GM19240 (cell line): Measurements from ENCODE around the gene IL33.

Experiments used
- DNase-seq: peaks from one replicate; pipeline ENCODE4 v3.0.0; 2011; ENCODE audit warnings: low spot score; ENCODE audit not compliant: insufficient read length

The IL33 gene

DNA sequence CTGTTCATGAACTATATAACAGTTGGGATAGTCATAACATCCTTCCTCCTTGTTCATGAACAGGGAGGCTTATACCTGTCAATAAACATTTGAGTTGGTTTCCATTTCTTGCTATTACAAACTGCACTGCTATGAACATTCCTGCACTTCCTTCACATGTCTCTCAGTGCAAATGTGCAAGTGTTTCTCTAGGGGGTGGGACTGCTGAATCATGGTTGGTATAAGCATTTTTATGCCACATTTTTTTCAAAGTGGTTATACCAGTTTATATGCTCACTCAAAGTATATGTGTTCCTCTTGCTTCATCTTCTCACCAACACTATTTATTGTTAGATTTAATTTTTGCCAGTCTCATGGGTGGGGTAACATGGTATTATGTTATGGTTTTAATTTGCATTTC, 86.8 kb downstream of the IL33 start:
- DNase-seq, result no peak

DNA sequence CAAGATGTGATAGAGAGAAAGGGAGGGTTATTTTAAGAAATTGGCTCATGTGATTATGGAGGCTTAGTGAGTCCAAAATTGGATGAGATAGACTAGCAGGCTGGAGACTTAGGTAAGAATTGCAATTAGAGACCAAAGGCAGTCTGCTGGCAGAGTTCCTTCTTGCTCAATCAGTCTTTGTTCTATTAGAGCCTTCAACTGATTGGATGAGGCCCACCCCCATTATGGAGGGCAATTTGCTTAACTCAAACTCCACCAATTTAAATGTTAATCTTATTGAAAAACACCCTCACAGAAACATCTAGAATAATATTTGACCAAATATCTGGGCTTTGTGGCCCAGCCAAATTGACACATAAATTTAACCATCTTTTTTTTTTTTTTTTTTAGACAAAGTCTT, 88.6 kb downstream of the IL33 start:
- DNase-seq, result no peak

DNA sequence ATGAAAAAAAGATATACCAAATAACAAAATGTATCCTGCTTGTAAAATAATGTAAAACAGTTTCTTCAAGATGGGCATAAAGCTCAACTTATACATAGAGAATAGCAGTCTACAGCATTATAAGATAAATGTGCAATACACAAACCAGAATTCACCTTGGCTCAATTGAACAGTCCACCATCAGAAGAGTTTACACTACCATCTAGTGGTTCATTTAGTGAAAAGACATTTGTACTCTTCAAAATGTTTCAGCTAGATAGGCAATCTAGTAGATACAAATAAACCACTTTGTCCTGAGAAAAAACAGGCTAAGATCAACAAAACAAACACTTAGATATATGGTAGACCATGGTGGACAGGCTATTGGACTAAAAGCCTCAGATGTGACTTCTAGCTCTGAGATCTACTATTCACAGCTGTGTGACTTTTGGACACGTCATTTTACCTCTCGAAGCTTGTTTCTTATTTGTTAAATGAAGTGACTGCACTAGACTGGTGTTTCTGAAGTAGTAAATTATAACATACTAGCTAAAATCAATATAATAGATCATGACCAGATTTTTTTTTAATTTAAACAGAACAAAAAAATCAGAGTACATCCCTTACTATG, 90.5 kb downstream of the IL33 start:
- DNase-seq, result no peak
